ENCODE results near the gene OSTN. TPM values are rescaled to one million over a fixed set of nuclear protein-coding genes. Genes with fewer than 3 reads are reported as not detected.

Gene OSTN
- polyA plus RNA-seq, 3 donors = 5.3 to 13.0 (median 12.2) TPM

GRCh38 chr3:191302451-191302850 is 103.4 kb downstream of the OSTN start:
- no peak for DNase-seq (ENCODE audit: low read depth in 3 of 3, low spot score in 2 of 3)

- DNase-seq (ENCODE audit: low read depth in 3 of 3, low spot score in 2 of 3) = no peak
Measured at GRCh38 chr3:191303596-191303995, 104.6 kb downstream of the OSTN start.

GRCh38 chr3:191306428-191306827 is 107.4 kb downstream of the OSTN start:
- no peak for DNase-seq (ENCODE audit: low read depth in 3 of 3, low spot score in 2 of 3)

DNA sequence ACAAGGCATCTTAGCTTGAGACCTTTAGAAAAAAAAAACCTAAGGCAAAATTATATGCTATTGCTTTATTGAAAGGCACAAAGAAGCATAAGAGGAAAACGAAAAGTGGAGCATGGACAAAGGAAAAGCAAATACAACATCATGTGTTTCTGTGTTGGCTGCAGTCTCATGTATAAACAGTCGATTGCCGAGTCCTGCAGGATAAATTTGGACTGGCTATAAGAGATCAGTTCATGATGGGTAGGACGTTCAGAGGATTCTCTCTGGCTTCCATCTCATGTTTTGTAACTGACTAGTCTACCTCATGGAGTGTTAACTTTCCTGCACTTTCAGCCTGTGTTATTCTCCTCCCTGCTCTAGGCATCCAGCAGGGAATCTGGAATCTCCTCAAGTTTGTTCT is 108.3 kb downstream of the OSTN start:
- DNase-seq (ENCODE audit: low read depth in 3 of 3, low spot score in 2 of 3) = no peak

GRCh38 chr3:191313296-191313695 is 114.3 kb downstream of the OSTN start:
- no peak for DNase-seq (ENCODE audit: low read depth in 3 of 3, low spot score in 2 of 3)

GRCh38 chr3:191314109-191314728 is 115.2 kb downstream of the OSTN start:
- no peak for DNase-seq (ENCODE audit: low read depth in 3 of 3, low spot score in 2 of 3)

Other genes starting within 250 kb of the OSTN start
- gene CCDC50, start 130.2 kb downstream of the OSTN start, polyA plus RNA-seq (ENCODE audit: insufficient read length in 3 of 3) = 10 to 100 TPM; 69.5 to 70.6 (median 69.7) TPM
- under 1 TPM; 0.45 to 0.68 (median 0.50) TPM for gene UTS2B, start 131.3 kb downstream of the OSTN start, polyA plus RNA-seq (ENCODE audit: insufficient read length in 3 of 3)